Ramos (cell line): ENCODE results near the gene FCGR3B.
"Not testable (repeated sequence)": the region's sequence is repeated elsewhere in the genome, so short reads cannot be mapped to it uniquely, and the experiment has no call there.

Experiments used
- in situ Hi-C: fragments of 300-500 bp; cut with MboI; formaldehyde crosslinking; loops from one replicate; pipeline ENCODE4 v1.14.3; 2022; ENCODE audit warnings: low sequenced_read_pairs; ENCODE audit not compliant: unreplicated experiment

Gene FCGR3B

DNA sequence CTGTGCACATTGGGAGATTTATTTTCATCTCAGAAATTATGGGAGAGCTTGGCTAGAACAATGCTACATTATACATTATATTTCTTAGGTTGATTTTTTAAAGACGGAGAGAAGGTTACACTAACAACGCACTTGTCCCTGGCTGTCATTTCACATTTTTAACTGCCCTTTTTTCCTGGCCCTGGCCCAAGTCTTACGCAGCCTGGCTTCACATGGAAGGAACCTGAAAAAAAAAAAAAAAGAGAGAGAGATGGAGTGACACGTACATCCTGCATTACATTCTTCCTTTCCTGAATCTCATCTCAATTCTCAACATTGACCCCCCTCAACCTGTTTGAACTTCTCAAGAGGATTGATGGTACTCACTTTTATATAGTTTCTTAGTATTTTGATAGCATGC, 20.8 kb downstream of the FCGR3B start:
- in situ Hi-C loops, result not testable (repeated sequence)

DNA sequence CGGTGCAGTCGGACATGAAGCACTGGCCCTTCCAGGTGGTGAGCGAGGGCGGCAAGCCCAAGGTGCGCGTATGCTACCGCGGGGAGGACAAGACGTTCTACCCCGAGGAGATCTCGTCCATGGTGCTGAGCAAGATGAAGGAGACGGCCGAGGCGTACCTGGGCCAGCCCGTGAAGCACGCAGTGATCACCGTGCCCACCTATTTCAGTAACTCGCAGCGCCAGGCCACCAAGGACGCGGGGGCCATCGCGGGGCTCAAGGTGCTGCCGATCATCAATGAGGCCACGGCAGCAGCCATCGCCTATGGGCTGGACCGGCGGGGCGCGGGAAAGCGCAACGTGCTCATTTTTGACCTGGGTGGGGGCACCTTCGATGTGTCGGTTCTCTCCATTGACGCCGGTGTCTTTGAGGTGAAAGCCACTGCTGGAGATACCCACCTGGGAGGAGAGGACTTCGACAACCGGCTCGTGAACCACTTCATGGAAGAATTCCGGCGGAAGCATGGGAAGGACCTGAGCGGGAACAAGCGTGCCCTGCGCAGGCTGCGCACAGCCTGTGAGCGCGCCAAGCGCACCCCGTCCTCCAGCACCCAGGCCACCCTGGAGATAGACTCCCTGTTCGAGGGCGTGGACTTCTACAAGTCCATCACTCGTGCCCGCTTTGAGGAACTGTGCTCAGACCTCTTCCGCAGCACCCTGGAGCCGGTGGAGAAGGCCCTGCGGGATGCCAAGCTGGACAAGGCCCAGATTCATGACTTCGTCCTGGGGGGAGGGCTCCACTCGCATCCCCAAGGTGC, 24.2 kb downstream of the FCGR3B start:
- in situ Hi-C loops, result not testable (repeated sequence)

DNA sequence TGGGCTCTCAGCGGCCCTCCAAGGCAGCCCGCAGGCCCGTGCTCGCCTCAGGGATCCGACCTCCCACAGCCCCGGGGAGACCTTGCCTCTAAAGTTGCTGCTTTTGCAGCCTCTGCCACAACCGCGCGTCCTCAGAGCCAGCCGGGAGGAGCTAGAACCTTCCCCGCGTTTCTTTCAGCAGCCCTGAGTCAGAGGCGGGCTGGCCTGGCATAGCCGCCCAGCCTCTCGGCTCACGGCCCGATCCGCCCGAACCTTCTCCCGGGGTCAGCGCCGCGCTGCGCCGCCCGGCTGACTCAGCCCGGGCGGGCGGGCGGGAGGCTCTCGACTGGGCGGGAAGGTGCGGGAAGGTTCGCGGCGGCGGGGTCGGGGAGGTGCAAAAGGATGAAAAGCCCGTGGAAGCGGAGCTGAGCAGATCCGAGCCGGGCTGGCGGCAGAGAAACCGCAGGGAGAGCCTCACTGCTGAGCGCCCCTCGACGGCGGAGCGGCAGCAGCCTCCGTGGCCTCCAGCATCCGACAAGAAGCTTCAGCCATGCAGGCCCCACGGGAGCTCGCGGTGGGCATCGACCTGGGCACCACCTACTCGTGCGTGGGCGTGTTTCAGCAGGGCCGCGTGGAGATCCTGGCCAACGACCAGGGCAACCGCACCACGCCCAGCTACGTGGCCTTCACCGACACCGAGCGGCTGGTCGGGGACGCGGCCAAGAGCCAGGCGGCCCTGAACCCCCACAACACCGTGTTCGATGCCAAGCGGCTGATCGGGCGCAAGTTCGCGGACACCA, 25.0 kb downstream of the FCGR3B start:
- in situ Hi-C loops, result not testable (repeated sequence)

DNA sequence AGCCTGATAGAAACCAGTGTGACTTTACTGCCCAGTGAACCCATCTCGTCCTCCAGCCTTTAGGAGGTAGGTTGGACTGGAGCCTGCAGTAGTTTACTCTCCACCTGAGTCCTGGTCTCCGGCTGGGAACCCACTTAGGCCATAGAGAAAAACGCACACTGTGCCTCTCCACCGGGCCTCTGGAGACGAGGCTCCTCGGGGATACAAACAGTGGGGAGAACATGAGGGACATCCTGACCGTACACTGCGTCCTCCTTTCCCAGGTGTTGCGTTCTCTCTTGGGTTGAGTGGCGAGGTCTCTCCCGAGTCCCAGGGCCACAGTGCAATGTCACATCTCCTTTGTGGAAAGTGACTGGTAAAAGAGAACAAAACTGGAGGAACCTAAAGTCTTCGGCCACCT, 26.0 kb downstream of the FCGR3B start:
- in situ Hi-C loops, result not testable (repeated sequence)

GRCh38 chr1:161597077-161597476, 33.9 kb downstream of the FCGR3B start:
- in situ Hi-C loops, result not testable (repeated sequence)

DNA sequence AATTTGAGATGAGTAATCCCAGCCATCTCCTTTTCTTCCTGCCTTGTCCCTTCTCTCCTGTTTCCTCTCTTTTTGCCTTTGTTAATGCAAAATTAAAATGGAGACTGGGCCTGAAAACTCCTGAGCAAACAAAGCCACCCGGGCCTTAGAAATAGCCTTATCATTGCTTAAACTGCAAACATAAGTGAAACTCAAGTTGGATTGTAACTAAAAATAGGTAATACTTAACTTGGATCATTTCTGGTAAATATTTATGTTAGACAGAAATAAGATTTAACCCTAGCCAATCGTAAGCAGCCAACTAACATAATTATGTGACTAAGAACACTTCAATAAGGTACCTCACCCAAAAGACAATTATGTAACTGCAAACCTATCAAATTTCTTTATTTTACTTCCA, 35.4 kb downstream of the FCGR3B start:
- in situ Hi-C loops, result not testable (repeated sequence)

DNA sequence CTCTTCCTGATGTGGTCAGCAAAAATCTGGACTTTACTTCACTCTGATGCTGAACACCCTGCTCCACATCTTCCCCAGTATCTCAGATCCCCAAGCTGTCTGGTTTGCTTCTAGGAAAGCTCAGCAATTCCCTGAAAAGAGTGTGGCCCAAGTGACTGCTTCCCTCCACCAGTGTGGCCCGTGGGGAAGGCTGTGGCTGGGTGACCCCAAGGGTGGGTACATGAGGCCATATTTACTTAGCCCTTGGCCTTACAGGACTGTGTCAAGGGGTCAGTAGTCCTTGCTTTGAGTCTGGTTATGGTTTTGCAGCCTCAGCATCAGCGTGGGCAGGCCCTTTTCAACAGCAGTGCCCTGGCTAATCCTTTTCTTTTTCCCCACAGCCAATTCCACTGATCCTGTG, 35.8 kb downstream of the FCGR3B start:
- in situ Hi-C loops, result not testable (repeated sequence)

GRCh38 chr1:161594269-161594984, 36.5 kb downstream of the FCGR3B start:
- in situ Hi-C loops, result not testable (repeated sequence)

DNA sequence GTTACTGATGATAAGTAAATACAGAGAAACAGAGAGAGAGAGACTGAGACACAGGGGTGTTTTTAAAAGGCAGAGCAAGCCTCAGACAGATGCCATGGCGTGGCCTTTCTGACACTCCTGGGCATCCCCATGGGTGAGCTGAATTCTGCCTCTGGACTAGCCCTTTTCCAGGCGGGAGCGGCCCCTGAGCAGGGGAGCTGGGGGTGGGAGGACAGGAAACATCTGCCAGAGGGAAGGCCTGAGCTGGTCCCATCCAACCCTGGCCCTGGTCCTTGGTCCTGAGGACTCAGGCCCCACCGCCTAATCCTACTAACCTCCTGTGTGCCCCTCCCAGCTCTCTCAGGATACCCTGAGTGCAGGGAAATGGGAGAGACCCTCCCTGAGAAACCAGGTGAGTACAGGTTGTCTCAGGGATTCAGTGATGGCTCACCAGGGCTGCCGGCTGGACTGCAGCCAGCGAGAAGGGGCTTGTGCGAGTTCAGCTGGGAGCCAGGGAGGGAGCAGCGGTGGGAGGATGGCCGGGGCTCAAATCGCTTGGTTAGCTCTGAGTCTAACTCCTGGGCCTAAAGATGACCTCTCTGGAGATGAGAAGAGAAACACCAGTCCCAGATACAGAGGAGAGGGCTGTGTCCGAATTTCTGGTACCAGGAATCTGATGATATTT, 37.8 kb downstream of the FCGR3B start:
- in situ Hi-C loops, result not testable (repeated sequence)

DNA sequence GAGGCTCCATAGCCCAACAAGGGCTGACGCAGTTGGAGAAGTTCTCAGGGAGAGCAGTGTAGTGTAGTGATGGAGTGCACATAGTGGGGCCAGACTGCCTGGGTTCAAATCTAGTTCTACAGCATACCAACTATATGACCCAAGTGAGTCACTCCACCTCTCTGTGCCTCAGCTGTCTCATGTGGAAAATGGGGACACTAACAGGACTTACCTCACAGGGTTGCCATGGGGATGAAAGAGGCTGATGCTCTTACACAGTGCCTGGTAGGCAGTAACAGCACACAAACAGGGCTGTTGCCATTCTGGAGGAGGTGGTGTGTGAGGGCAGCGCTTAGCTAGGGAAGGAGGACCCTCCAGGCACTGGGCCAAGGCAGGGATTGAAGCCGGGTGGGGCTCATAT, 38.4 kb downstream of the FCGR3B start:
- in situ Hi-C loops, result not testable (repeated sequence)

DNA sequence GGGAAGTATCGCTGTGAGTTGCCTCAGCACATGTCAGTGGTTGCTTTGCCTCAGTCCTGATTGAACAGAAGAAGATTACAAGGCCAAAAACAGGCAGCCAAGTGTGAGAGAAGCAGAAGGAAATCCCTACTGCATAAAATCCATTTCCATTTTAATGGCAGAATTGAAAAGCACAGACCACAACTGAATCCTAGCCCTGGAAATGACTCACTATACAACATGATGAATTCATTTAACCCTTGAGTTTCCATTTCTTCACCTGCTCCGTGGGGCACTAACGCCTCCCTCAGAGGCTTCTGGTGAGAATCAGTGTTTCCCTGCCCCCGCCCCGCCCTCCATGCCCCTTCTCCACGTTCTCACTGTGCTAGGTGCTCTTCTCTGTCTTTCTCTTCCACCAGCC, 41.1 kb downstream of the FCGR3B start:
- in situ Hi-C loops, result not testable (repeated sequence)

GRCh38 chr1:161589365-161589764, 41.6 kb downstream of the FCGR3B start:
- in situ Hi-C loops, result not testable (repeated sequence)

- in situ Hi-C loops, result not testable (repeated sequence)
Observed at GRCh38 chr1:161588596-161588995, 42.4 kb downstream of the FCGR3B start.

GRCh38 chr1:161582882-161583281, 48.1 kb downstream of the FCGR3B start:
- in situ Hi-C loops, result not testable (repeated sequence)

GRCh38 chr1:161580879-161581537, 50.0 kb downstream of the FCGR3B start:
- in situ Hi-C loops, result not testable (repeated sequence)

DNA sequence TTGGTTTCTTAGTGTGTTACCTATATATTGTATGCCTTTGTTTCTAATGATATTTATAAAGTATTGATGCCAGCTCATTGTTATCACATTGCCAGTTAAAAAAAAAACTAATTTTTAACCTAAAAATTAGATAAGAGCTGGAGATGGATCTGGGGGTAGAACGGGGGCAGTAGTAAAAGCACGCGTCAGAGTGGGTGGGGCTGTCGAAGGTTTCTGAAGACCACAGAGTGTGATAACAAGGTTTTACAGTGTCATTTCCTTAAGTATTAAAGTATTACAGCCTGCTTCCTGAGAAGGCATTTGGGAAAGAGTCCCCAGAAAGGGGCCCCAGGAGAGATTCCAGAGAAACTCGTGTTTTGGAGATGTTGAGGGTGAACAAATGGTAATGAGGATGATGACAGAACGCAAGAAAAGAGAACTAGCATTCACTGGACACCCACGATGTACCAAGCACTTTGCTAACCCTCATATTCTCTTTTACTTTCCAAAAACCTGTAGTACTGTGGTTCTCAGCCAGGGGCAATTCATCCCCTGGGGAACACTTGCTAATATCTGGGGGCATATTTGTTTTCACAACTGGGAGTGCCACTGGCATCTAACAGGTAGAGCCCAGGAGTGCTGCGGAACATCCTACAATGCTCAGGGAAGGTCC, 51.0 kb downstream of the FCGR3B start:
- in situ Hi-C loops, result not testable (repeated sequence)

DNA sequence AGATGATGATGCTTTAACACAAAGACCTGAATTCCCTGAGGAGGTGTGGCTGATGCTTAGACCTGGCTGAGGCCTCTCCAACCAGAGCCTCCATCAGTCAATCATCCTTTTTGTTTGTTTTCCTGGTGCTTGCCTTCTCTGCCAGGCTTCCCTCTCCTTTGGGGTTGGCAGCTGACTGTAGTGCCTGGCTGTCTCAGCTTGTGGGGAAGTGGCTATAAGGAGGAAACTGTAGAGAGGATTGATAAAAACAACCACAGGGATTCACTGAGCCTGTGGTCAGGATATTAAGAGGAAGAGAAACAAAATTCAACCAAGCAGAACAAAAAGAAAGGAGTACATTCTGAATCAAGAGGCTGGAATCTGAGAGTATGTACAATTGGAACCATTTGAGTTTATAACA, 54.3 kb downstream of the FCGR3B start:
- in situ Hi-C loops, result not testable (repeated sequence)
